CD8-positive, alpha-beta memory T cell (primary cell): ENCODE results near the gene ILDR2. TPM values are rescaled to one million over a fixed set of nuclear protein-coding genes. Genes with fewer than 3 reads are reported as not detected.
A peak's percentile ranks its signal among the peaks of the same experiment; 100 is the strongest.

Source experiments
- CTCF ChIA-PET: fragments of 350-600 bp; sonication (Branson Sonifier 250); formaldehyde crosslinking; loops from one replicate; lab custom pipeline; 2021; ENCODE audit warnings: antibody characterized with exemption; lab: Charles Lee
- POLR2A ChIA-PET: fragments of 350-600 bp; sonication (Branson Sonifier 250); formaldehyde crosslinking; loops from one replicate; lab custom pipeline; 2021; ENCODE audit warnings: antibody characterized with exemption; lab: Charles Lee
- DNase-seq, 5 donors: peaks; one replicate each; pipeline versions ENCODE4 v3.0.0 to v3.0.0-alpha.2; 2020 to 2022; ENCODE audit warnings: mixed read lengths in 1 of 5
- H3K27ac ChIP-seq: one replicate; pipeline ENCODE4 v1.7.0; 2013; ENCODE audit warnings: low read depth, mild to moderate bottlenecking, low read length, moderate library complexity
- H3K27me3 ChIP-seq: 2 replicates; pipeline ENCODE4 v1.7.0; 2013; ENCODE audit warnings: low read length, mild to moderate bottlenecking; ENCODE audit not compliant: insufficient read depth, poor library complexity, severe bottlenecking
- H3K36me3 ChIP-seq: 2 replicates; pipeline ENCODE4 v1.7.0; 2013; ENCODE audit warnings: mild to moderate bottlenecking, low read length, moderate library complexity; ENCODE audit not compliant: insufficient read depth
- H3K4me1 ChIP-seq: 2 replicates; pipeline ENCODE4 v1.7.0; 2013; ENCODE audit warnings: mild to moderate bottlenecking, low read length, moderate library complexity; ENCODE audit not compliant: insufficient read depth
- H3K4me3 ChIP-seq: 2 replicates; pipeline ENCODE4 v1.7.0; 2013; ENCODE audit warnings: mild to moderate bottlenecking, low read length
- H3K9me3 ChIP-seq: 2 replicates; pipeline ENCODE4 v1.7.0; 2013; ENCODE audit warnings: mild to moderate bottlenecking, low read length
- H3K27ac Mint-ChIP-seq, 8 donors: one replicate each; pipeline ENCODE4 v1.8.0; 2020 to 2021; ENCODE audit warnings: mixed read lengths in 8 of 8, mild to moderate bottlenecking in 6 of 8, inconsistent platforms in 3 of 8, moderate library complexity in 3 of 8
- H3K27me3 Mint-ChIP-seq, 2 donors: one replicate each; pipeline ENCODE4 v1.8.0; 2020 to 2021; ENCODE audit warnings: mixed read lengths in 2 of 2, mild to moderate bottlenecking in 1 of 2, moderate library complexity in 1 of 2
- H3K36me3 Mint-ChIP-seq, 3 donors: one replicate each; pipeline ENCODE4 v1.8.0; 2020 to 2021; ENCODE audit warnings: mixed read lengths in 3 of 3, inconsistent platforms in 1 of 3, mild to moderate bottlenecking in 1 of 3
- H3K4me1 Mint-ChIP-seq, 3 donors: one replicate each; pipeline ENCODE4 v1.8.0; 2020 to 2021; ENCODE audit warnings: mixed read lengths in 3 of 3, inconsistent platforms in 1 of 3, mild to moderate bottlenecking in 1 of 3
- H3K4me3 Mint-ChIP-seq, 7 donors: one replicate each; pipeline ENCODE4 v1.8.0; 2020 to 2021; ENCODE audit warnings: mixed read lengths in 7 of 7, mild to moderate bottlenecking in 6 of 7, moderate library complexity in 4 of 7, inconsistent platforms in 2 of 7
- H3K9me3 Mint-ChIP-seq, 5 donors: one replicate each; pipeline ENCODE4 v1.8.0; 2020 to 2022; ENCODE audit warnings: mixed read lengths in 5 of 5, mild to moderate bottlenecking in 3 of 5, moderate library complexity in 2 of 5, inconsistent platforms in 1 of 5
- polyA plus RNA-seq: library from polyadenylated mRNA; unstranded; fragments of 300-500 nt; fragmentation: Illumina TruSeq; gene quantifications from one replicate; pipeline ENCODE4 v1.2.3, GENCODE V29; 2021
- total RNA-seq, 2 experiments: library from RNA; stranded (reverse); gene quantifications; one replicate each; pipeline ENCODE4 v1.2.3, GENCODE V29; 2021

The ILDR2 gene
- total and polyA plus RNA-seq, 3 experiments from 2014 or later = 3.9 to 4.4 TPM; not detected in 1

DNA sequence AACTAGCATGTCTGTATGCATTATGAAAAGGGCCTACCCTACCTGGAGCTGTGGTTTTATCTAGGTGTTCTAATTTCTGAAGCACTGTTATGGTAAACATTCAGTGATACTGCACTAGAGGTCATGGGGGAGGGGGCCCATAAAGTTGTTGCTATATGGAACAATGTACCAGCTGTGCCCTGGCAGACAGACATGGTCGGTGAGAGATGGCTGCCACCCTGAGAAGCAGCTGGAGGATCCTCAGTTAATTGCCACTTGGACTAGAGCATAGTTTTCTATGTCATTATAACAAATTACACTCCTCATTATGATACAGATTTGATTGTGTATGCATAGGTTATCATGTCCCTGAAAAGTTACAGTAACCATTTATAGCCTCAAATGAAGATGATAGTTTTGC, 45.4 kb downstream of the ILDR2 start:
- no peak overlapping the region for H3K27ac Mint-ChIP-seq
- ChIA-PET CTCF (no interaction called here), POLR2A (no interaction called here)
- Histone ChIP-seq H3K4me3 (no peak overlapping the region), H3K36me3 (no peaks in the 10 kb centered on the region), H3K4me1 (no peaks in the 10 kb centered on the region), H3K9me3 (no peaks in the 10 kb centered on the region), H3K27me3 (no peaks in the 10 kb centered on the region), H3K27ac (no peak overlapping the region)
- no peaks in the 10 kb centered on the region for H3K36me3 Mint-ChIP-seq
- no peak overlapping the region for H3K4me3 Mint-ChIP-seq
- peaks cover 9 to 36% of the 10 kb centered on the region in 2 donors for H3K27me3 Mint-ChIP-seq
- H3K9me3 Mint-ChIP-seq = no peaks in the 10 kb centered on the region
- H3K4me1 Mint-ChIP-seq = no peaks in the 10 kb centered on the region
- DNase-seq = no peak

DNA sequence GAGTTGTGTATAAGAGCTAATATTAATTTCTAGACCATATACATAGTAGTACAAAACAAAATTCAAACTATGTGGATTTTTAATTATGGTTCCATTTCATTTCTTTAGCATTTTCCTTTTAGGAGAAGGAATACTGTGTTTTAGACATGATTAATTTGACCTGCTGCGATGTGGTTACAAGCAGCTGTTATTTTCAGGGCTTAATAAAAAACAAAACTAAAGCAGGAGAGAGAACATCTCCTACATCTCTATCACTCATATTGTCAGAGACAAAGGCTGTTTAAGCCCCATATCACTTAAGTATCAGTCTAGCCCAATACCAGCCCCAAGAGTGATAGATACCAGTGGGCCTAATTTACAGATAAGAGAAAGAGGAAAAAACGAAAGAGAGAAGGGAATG, 47.6 kb downstream of the ILDR2 start:
- no peak for DNase-seq
- Mint-ChIP-seq H3K4me1 (no peaks in the 10 kb centered on the region), H3K36me3 (no peaks in the 10 kb centered on the region), H3K4me3 (no peak overlapping the region), H3K27me3 (peaks cover 7 to 39% of the 10 kb centered on the region in 2 donors), H3K27ac (peak overlapping the region in 2 of 8 donors; percentile 59 to 66), H3K9me3 (no peaks in the 10 kb centered on the region)
- ChIA-PET POLR2A (no interaction called here), CTCF (no interaction called here)
- H3K4me1 ChIP-seq = no peaks in the 10 kb centered on the region
- no peaks in the 10 kb centered on the region for H3K36me3 ChIP-seq
- no peak overlapping the region for H3K4me3 ChIP-seq
- no peaks in the 10 kb centered on the region for H3K27me3 ChIP-seq
- no peak overlapping the region for H3K27ac ChIP-seq
- H3K9me3 ChIP-seq = no peaks in the 10 kb centered on the region

- Mint-ChIP-seq H3K27ac (no peak overlapping the region), H3K9me3 (no peaks in the 10 kb centered on the region)
- H3K27me3 ChIP-seq = peaks cover 11% of the 10 kb centered on the region
Observed at GRCh38 chr1:166925810-166926478, 49.4 kb downstream of the ILDR2 start.

GRCh38 chr1:166924823-166925541, 50.4 kb downstream of the ILDR2 start:
- Mint-ChIP-seq H3K4me1 (peaks cover 0 to 3% (median 0%) of the 10 kb centered on the region in 3 donors), H3K27me3 (peaks cover 20 to 54% of the 10 kb centered on the region in 2 donors), H3K36me3 (no peaks in the 10 kb centered on the region), H3K27ac (no peak overlapping the region), H3K9me3 (no peaks in the 10 kb centered on the region), H3K4me3 (no peak overlapping the region)
- ChIA-PET POLR2A (no interaction called here), CTCF (no interaction called here)
- no peak overlapping the region for H3K27ac ChIP-seq
- H3K27me3 ChIP-seq = peaks cover 13% of the 10 kb centered on the region
- H3K9me3 ChIP-seq = no peaks in the 10 kb centered on the region
- DNase-seq = no peak
- no peak overlapping the region for H3K4me3 ChIP-seq
- no peaks in the 10 kb centered on the region for H3K4me1 ChIP-seq
- H3K36me3 ChIP-seq = no peaks in the 10 kb centered on the region

More at GRCh38 chr1:166925810-166926478, 49.4 kb downstream of the ILDR2 start:
- Mint-ChIP-seq H3K36me3 (no peaks in the 10 kb centered on the region), H3K4me1 (no peaks in the 10 kb centered on the region), H3K27me3 (peaks cover 16 to 48% of the 10 kb centered on the region in 2 donors), H3K4me3 (no peak overlapping the region)
- Histone ChIP-seq H3K4me3 (no peak overlapping the region), H3K4me1 (no peaks in the 10 kb centered on the region), H3K36me3 (no peaks in the 10 kb centered on the region), H3K27ac (no peak overlapping the region), H3K9me3 (no peaks in the 10 kb centered on the region)
- POLR2A ChIA-PET = no interaction called here
- DNase-seq = no peak
- CTCF ChIA-PET = interaction anchor here (1.1 kb wide), 1 partner anchor 15 kb away, joined by 5 read pairs; no protein-coding TSS in a partner anchor

- no peak for DNase-seq
- Histone ChIP-seq H3K27ac (no peak overlapping the region), H3K4me3 (no peak overlapping the region), H3K9me3 (no peaks in the 10 kb centered on the region), H3K27me3 (peaks cover 21% of the 10 kb centered on the region), H3K4me1 (no peaks in the 10 kb centered on the region), H3K36me3 (no peaks in the 10 kb centered on the region)
- ChIA-PET POLR2A (no interaction called here), CTCF (interaction anchor here (3.2 kb wide), 1 partner anchor 10 kb away, joined by 11 read pairs; no protein-coding TSS in a partner anchor)
- Mint-ChIP-seq H3K4me1 (peaks cover 0 to 5% (median 0%) of the 10 kb centered on the region in 3 donors), H3K27ac (no peak overlapping the region), H3K27me3 (peaks cover 35 to 57% of the 10 kb centered on the region in 2 donors), H3K9me3 (no peaks in the 10 kb centered on the region), H3K4me3 (peak overlapping the region in 1 of 7 donors; percentile 13), H3K36me3 (no peaks in the 10 kb centered on the region)
Observed at GRCh38 chr1:166920561-166921475, 54.5 kb downstream of the ILDR2 start.

DNA sequence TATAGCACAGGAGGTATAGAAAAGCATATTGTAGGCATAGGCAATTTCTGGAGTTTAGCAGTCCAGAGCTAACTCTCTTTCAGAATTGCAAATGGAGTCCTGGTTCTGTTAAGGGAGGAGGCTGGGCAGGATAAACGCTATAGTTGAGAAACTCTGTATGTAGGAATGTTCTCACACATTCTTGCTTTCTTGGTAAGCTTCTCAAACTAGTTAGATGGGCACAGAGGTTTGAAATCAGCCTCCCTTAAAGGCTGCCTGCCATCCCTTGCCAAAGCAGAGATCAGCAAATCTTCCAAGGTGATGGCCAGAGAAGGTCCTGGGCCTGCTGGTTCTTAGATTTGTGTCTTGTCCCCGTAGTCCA, 56.4 kb downstream of the ILDR2 start:
- Mint-ChIP-seq H3K9me3 (no peaks in the 10 kb centered on the region), H3K27me3 (peaks cover 35 to 47% of the 10 kb centered on the region in 2 donors), H3K27ac (no peak overlapping the region), H3K36me3 (no peaks in the 10 kb centered on the region), H3K4me1 (peaks cover 0 to 5% (median 0%) of the 10 kb centered on the region in 3 donors), H3K4me3 (no peak overlapping the region)
- no peak for DNase-seq
- H3K9me3 ChIP-seq = no peaks in the 10 kb centered on the region
- H3K4me3 ChIP-seq = no peak overlapping the region
- ChIA-PET CTCF (interaction anchor here (2.1 to 16.9 kb wide), 2 partner anchors 9 to 140 kb away, joined by 14 to 454 read pairs; no protein-coding TSS in a partner anchor), POLR2A (no interaction called here)
- H3K4me1 ChIP-seq = no peaks in the 10 kb centered on the region
- no peaks in the 10 kb centered on the region for H3K36me3 ChIP-seq
- no peak overlapping the region for H3K27ac ChIP-seq
- peaks cover 21% of the 10 kb centered on the region for H3K27me3 ChIP-seq

GRCh38 chr1:166918088-166918955, 57.0 kb downstream of the ILDR2 start:
- H3K4me3 Mint-ChIP-seq = no peak overlapping the region
- CTCF ChIA-PET = interaction anchor here (2.1 to 16.9 kb wide), 2 partner anchors 8 to 140 kb away, joined by 14 to 454 read pairs; no protein-coding TSS in a partner anchor
- POLR2A ChIA-PET = no interaction called here

More at GRCh38 chr1:166918088-166918955, 57.0 kb downstream of the ILDR2 start:
- Histone ChIP-seq H3K36me3 (no peaks in the 10 kb centered on the region), H3K4me1 (no peaks in the 10 kb centered on the region), H3K27ac (no peak overlapping the region), H3K9me3 (no peaks in the 10 kb centered on the region), H3K27me3 (peaks cover 21% of the 10 kb centered on the region), H3K4me3 (no peak overlapping the region)
- peaks cover 0 to 5% (median 0%) of the 10 kb centered on the region in 3 donors for H3K4me1 Mint-ChIP-seq
- no peak for DNase-seq
- H3K27me3 Mint-ChIP-seq = peaks cover 35 to 47% of the 10 kb centered on the region in 2 donors
- H3K9me3 Mint-ChIP-seq = no peaks in the 10 kb centered on the region
- no peaks in the 10 kb centered on the region for H3K36me3 Mint-ChIP-seq
- no peak overlapping the region for H3K27ac Mint-ChIP-seq
